K562 (cell line): ENCODE data around the gene SMIM30. TPM values are rescaled to one million over a fixed set of nuclear protein-coding genes. Genes with fewer than 3 reads are reported as not detected.
"Not testable (repeated sequence)": the region's sequence is repeated elsewhere in the genome, so short reads cannot be mapped to it uniquely, and the experiment has no call there.

Experiments
- ATAC-seq: fragments of 200-7000 bp; cut with Tn5 transposase; 3 replicates; pipeline ENCODE4 v1.9.1; 2020; ENCODE audit warnings: moderate library complexity
- BruUV-seq: library from RNA; stranded (reverse); fragments of 400-500 nt; replicated peaks from 2 replicates; lab custom pipeline; 2021; lab: Mats Ljungman, UMichigan
- CTCF ChIA-PET: fragments of 300-600 bp; formaldehyde crosslinking; extraction: SDS; loops from one replicate; lab custom pipeline; 2021; ENCODE audit warnings: low intra/inter-chr PET ratio; lab: Yijun Ruan, JAX
- POLR2A ChIA-PET: fragments of 300-600, 350-650 bp; sonication (Branson Sonifier 250); formaldehyde crosslinking; extraction: SDS; loops from one replicate; lab custom pipeline; 2021; ENCODE audit warnings: antibody characterized with exemption, inconsistent platforms; lab: Yijun Ruan, JAX
- DNase-seq, 4 experiments: peaks; one replicate each; pipeline versions ENCODE4 v3.0.0 to v3.0.0-alpha.2; 2011 to 2018; ENCODE audit warnings: low spot score in 3 of 4, mixed read lengths in 3 of 4; ENCODE audit errors: extremely low read depth in 1 of 4
- FAIRE-seq: peaks from 2 replicates; lab custom pipeline; 2011; peaks lifted over from hg19 to GRCh38; lab: Jason Lieb, UNC
- H2AFZ ChIP-seq: 2 replicates; pipeline ENCODE4 v1.6.0; 2011; ENCODE audit warnings: low read depth, low read length, control low read depth, inconsistent platforms
- H3K27ac ChIP-seq: fragments of 200-600 bp; 3 replicates; pipeline ENCODE4 v1.8.0; 2011; ENCODE audit warnings: low read depth, mild to moderate bottlenecking, control low read depth, inconsistent platforms, low read length, moderate library complexity, mixed read lengths; ENCODE audit errors: extremely low read depth
- H3K27me3 ChIP-seq, 2 experiments: fragments of 300-600 bp in 1 of 2; 2 replicates in 1 of 2; 3 replicates in 1 of 2; pipeline versions ENCODE4 v1.6.0 to v1.8.0; 2011; ENCODE audit warnings: inconsistent platforms in 2 of 2, low read length in 2 of 2, mild to moderate bottlenecking in 1 of 2, mixed read lengths in 1 of 2, moderate library complexity in 1 of 2; ENCODE audit not compliant: control insufficient read depth in 2 of 2, insufficient read depth in 2 of 2
- H3K36me3 ChIP-seq: fragments of 300-600 bp; 3 replicates; pipeline ENCODE4 v1.8.0; 2011; ENCODE audit warnings: mild to moderate bottlenecking, low read length, inconsistent platforms; ENCODE audit not compliant: control insufficient read depth, insufficient read depth
- H3K4me1 ChIP-seq, 2 experiments: fragments of 200-600 bp in 1 of 2; replicated peaks in 1 of 2; 2 replicates in 1 of 2; 3 replicates in 1 of 2; pipeline versions ENCODE4 v1.5.1 to v1.8.0; 2011; ENCODE audit warnings: inconsistent platforms in 2 of 2, low read length in 2 of 2, mild to moderate bottlenecking in 1 of 2, mixed read lengths in 1 of 2, moderate library complexity in 1 of 2; ENCODE audit not compliant: control insufficient read depth in 2 of 2, insufficient read depth in 2 of 2
- H3K4me2 ChIP-seq: 2 replicates; pipeline ENCODE4 v1.6.1; 2011; ENCODE audit warnings: low read length, control low read depth, inconsistent platforms, mixed read lengths; ENCODE audit not compliant: insufficient read depth
- H3K4me3 ChIP-seq: fragments of 200-600 bp; sonication (generic), shearing (Covaris generic); 2 replicates; pipeline ENCODE4 v1.5.1; 2016; ENCODE audit warnings: control low read depth, inconsistent platforms
- H3K79me2 ChIP-seq: fragments of 200-600 bp; 3 replicates; pipeline ENCODE4 v1.8.0; 2011; ENCODE audit warnings: low read length, inconsistent platforms; ENCODE audit not compliant: control insufficient read depth, insufficient read depth
- H3K9ac ChIP-seq, 2 experiments: 2 replicates each; pipeline versions ENCODE4 v1.6.0 to v1.6.1; 2011; ENCODE audit warnings: low read depth in 2 of 2, low read length in 2 of 2, control low read depth in 1 of 2, inconsistent platforms in 1 of 2, mild to moderate bottlenecking in 1 of 2, mixed read lengths in 1 of 2; ENCODE audit not compliant: insufficient read depth in 1 of 2
- H3K9me1 ChIP-seq: one replicate; pipeline ENCODE4 v1.6.0; 2011; ENCODE audit warnings: inconsistent platforms, mild to moderate bottlenecking, low read length, moderate library complexity; ENCODE audit not compliant: control insufficient read depth, insufficient read depth
- H3K9me3 ChIP-seq: replicated peaks from 2 replicates; pipeline ENCODE4 v1.5.1; 2011; ENCODE audit warnings: low read depth, low read length, inconsistent platforms; ENCODE audit not compliant: control insufficient read depth, insufficient read depth
- H4K20me1 ChIP-seq: replicated peaks from 2 replicates; pipeline ENCODE4 v1.6.1; 2011; ENCODE audit warnings: low read length, inconsistent platforms, mixed read lengths; ENCODE audit not compliant: control insufficient read depth, insufficient read depth
- BCOR ChIP-seq: fragments of 450-650 bp; IDR thresholded peaks from 2 replicates; pipeline ENCODE4 v1.6.1; 2016
- EGR1 ChIP-seq: fragments of 450-650 bp; conservative IDR thresholded peaks from 2 replicates; pipeline ENCODE4 v1.6.1; 2017; ENCODE audit warnings: mild to moderate bottlenecking
- ZBTB1 ChIP-seq: sonication (generic); formaldehyde crosslinking; IDR thresholded peaks from 2 replicates; pipeline ENCODE4 v1.8.1; 2023; ENCODE audit warnings: missing genetic modification reagents, low read depth, mild to moderate bottlenecking, borderline replicate concordance
- ZNF146 ChIP-seq: IDR thresholded peaks from one replicate; pipeline ENCODE4 v1.6.1; 2018; ENCODE audit warnings: missing compliant biosample characterization; ENCODE audit not compliant: unreplicated experiment
- WGBS: fragments of 100-300 bp; shearing (Covaris generic); methylation state at CpG from one replicate; pipeline ENCODE4 v1.1.6; 2016; ENCODE audit warnings: low coverage, mixed read lengths; ENCODE audit not compliant: insufficient coverage; ENCODE audit errors: missing lambda C conversion rate; 5-methylcytosine and 5-hydroxymethylcytosine counted together
- in situ Hi-C: fragments of 300-500 bp; cut with MboI; formaldehyde crosslinking; loops from 4 replicates; pipeline ENCODE4 v1.15.0; 2018; ENCODE audit warnings: inconsistent platforms, mixed read lengths
- intact Hi-C: fragments of 100-400 bp; cut with micrococcal nuclease; formaldehyde crosslinking; loops from 2 replicates; pipeline ENCODE4 v1.14.2; 2022
- polyA plus RNA-seq, 8 experiments: library from polyadenylated mRNA; depleted of rRNA in 4 of 8; stranded (reverse) in 5 of 8; unstranded in 3 of 8; fragments of >200 nt; fragmentation: Nextera tagmentation in 2 of 8; fragmentation: Illumina TruSeq in 1 of 8; extraction: Ambion mirVana in 2 of 8; extraction: Trizol in 1 of 8; gene quantifications; 2 replicates each; pipeline versions ENCODE4 v1.2.1 to v1.2.3, GENCODE V29; 2011 to 2014; ENCODE audit warnings: inconsistent platforms in 1 of 8, missing spikeins in 1 of 8
- total RNA-seq, 7 experiments: library from RNA; depleted of rRNA in 6 of 7; stranded (reverse); fragments of >200 nt in 6 of 7; fragmentation: Illumina TruSeq in 2 of 7; extraction: Trizol in 2 of 7; gene quantifications; 2 replicates each; pipeline versions ENCODE4 v1.2.1 to v1.2.3, GENCODE V29; 2011 to 2021; ENCODE audit warnings: low replicate concordance in 1 of 7
- TF ChIP-seq, protein P1 (sequence below): fragments of 250-450 bp; sonication (Bioruptor Pico); IDR thresholded peaks from 2 replicates; pipeline ENCODE4 v1.8.0; 2022; ENCODE audit warnings: inconsistent platforms, mild to moderate bottlenecking, moderate library complexity, borderline replicate concordance

Gene SMIM30
- total and polyA plus RNA-seq, 9 of the 15 experiments (the other 6 are each of a cell fraction or from before 2014, with no cell fraction given) = 161 to 891 (median 316) TPM

DNA sequence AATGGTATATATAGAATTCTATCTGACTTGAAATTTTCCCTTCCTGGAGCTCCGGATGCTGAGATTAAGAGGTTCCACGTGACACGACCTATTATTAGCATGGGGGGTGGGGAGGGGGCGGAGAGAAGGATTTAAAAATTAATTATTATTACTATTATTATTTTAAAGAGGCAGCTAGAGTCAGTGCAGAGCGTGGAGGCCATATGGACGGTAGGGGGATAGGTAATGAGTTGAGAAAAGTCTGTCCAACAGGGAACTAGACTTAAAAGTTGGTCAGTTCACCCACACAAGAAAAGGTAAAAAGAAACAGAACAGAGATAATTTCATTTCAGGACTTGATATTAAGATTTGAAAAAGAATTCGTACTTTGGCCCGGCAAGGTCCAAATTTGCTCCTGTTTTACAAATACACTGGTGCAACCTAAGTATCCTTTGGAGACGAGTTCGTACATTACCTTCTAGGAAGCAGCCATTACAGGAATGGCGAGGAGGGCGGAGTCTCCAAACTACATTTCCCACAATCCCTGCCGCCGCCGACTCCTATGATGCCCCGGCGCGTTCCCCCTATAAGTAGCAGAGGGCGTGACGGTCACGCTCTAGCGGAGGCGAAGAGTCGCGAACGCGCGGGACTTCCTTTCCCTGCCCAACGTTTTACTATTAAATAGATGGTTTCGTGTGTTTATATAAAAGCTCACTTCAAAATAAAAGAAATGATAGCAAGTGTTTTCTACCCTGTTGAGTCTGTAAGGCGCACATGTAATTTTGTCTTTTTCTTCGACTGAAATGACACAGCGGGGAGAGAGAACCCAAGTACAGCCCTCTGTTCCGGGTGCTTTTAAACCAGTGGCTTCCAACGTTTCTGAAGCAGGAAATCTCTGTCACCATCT is at the start of gene SMIM30 (continued):
- TF ChIP-seq, protein P1, sequence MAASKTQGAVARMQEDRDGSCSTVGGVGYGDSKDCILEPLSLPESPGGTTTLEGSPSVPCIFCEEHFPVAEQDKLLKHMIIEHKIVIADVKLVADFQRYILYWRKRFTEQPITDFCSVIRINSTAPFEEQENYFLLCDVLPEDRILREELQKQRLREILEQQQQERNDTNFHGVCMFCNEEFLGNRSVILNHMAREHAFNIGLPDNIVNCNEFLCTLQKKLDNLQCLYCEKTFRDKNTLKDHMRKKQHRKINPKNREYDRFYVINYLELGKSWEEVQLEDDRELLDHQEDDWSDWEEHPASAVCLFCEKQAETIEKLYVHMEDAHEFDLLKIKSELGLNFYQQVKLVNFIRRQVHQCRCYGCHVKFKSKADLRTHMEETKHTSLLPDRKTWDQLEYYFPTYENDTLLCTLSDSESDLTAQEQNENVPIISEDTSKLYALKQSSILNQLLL (CRISPR knock-in tag) = no peak
- TF ChIP-seq EGR1 = peak; percentile 78
- 0 out of 2 replicates have a peak, but pooled peaks have one; percentile 45 for TF ChIP-seq ZBTB1

DNA sequence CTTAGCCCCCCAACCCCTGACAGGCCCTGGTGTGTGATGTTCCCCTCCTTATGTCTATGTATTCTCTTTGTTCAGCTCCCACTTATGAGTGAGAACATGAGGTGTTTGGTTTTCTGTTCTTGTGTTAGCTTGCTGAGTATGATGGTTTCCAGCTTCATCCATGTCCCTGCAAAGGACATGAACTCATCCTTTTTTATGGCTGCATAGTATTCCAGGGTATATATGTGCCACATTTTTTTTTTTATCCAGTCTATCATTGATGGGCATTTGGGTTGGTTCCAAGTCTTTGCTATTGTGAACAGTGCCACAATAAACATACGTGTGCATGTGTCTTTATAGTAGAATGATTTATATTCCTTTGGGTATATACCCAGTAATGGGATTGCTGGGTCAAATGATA is 47.8 kb upstream of the SMIM30 start:
- TF ChIP-seq BCOR = peak; percentile 64
- peak; percentile 82 for TF ChIP-seq ZNF146
- H3K36me3 ChIP-seq, H3K4me3 ChIP-seq, H4K20me1 ChIP-seq, H3K9me3 ChIP-seq, DNase-seq, CTCF ChIA-PET, ATAC-seq, H3K9ac ChIP-seq, FAIRE-seq, H3K9me1 ChIP-seq, in situ Hi-C loops, H3K4me2 ChIP-seq, H3K79me2 ChIP-seq, BruUV-seq, H3K4me1 ChIP-seq, POLR2A ChIA-PET, H3K27ac ChIP-seq, H3K27me3 ChIP-seq, H2AFZ ChIP-seq: not testable (repeated sequence)
- intact Hi-C loops = loop anchor here (10.0 kb wide), 1 partner anchor 529 kb away; no protein-coding TSS in a partner anchor
- WGBS = 10% methylated on average over 1 of the region's 1 CpG
